Fibroblast of the aortic adventitia (primary cell): ENCODE results near the gene COA1. TPM values are rescaled to one million over a fixed set of nuclear protein-coding genes. Genes with fewer than 3 reads are reported as not detected.

Experiments used
- DNase-seq: peaks from one replicate; pipeline ENCODE4 v3.0.0-alpha.2; 2010; ENCODE audit warnings: low read depth
- H3K4me3 ChIP-seq: 2 replicates; pipeline ENCODE4 v1.5.1; 2011; ENCODE audit warnings: low read depth, mild to moderate bottlenecking, control low read depth, low read length, moderate library complexity
- CTCF ChIP-seq: IDR thresholded peaks from 2 replicates; pipeline ENCODE4 v1.5.1; 2011; ENCODE audit warnings: mild to moderate bottlenecking, low read length, control low read depth, inconsistent platforms; ENCODE audit not compliant: insufficient read depth
- total RNA-seq: library from RNA; depleted of rRNA; stranded (reverse); fragments of >200 nt; gene quantifications from 2 replicates; pipeline ENCODE4 v1.2.3, GENCODE V29; 2012; ENCODE audit warnings: low replicate concordance

The COA1 gene
- total RNA-seq, 1 donor, result 71.4 TPM

GRCh38 chr7:43701929-43702328 lies 27.4 kb downstream of the COA1 start:
- TF ChIP-seq CTCF, result no peak
- DNase-seq, result no peak
- no peak overlapping the region for H3K4me3 ChIP-seq

GRCh38 chr7:43701500-43701854 lies 27.8 kb downstream of the COA1 start:
- DNase-seq, result no peak
- no peak overlapping the region for H3K4me3 ChIP-seq
- TF ChIP-seq CTCF, result no peak

GRCh38 chr7:43700646-43701499 lies 28.4 kb downstream of the COA1 start:
- no peak overlapping the region for H3K4me3 ChIP-seq
- no peak for TF ChIP-seq CTCF
- no peak for DNase-seq

- no peak overlapping the region for H3K4me3 ChIP-seq
- TF ChIP-seq CTCF, result peak; percentile 54
- peak; percentile 90 for DNase-seq
Measured at GRCh38 chr7:43700059-43700501, 29.2 kb downstream of the COA1 start.

- no peak for TF ChIP-seq CTCF
- no peak overlapping the region for H3K4me3 ChIP-seq
- no peak for DNase-seq
Measured at GRCh38 chr7:43698460-43699255, 30.7 kb downstream of the COA1 start.

GRCh38 chr7:43697690-43698089 lies 31.6 kb downstream of the COA1 start:
- peak; percentile 29 for DNase-seq
- no peak for TF ChIP-seq CTCF
- no peak overlapping the region for H3K4me3 ChIP-seq
